RWPE1 (cell line): ENCODE results near the gene UNC13C.

Experiments used
- CTCF ChIA-PET: fragments of 350-600 bp; sonication (Branson Sonifier 250); formaldehyde crosslinking; extraction: SDS; loops from one replicate; lab custom pipeline; 2021; lab: Yijun Ruan, JAX
- POLR2A ChIA-PET: fragments of 400-600 bp; formaldehyde crosslinking; extraction: SDS; loops from one replicate; lab custom pipeline; 2020; ENCODE audit warnings: antibody characterized with exemption; ENCODE audit not compliant: low non-redundant PET; lab: Yijun Ruan, JAX
- DNase-seq: peaks from one replicate; pipeline ENCODE4 v3.0.0; 2012; ENCODE audit warnings: low spot score
- H3K27ac ChIP-seq: fragments of 450-650 bp; 2 replicates; pipeline ENCODE4 v1.5.1; 2017
- CTCF ChIP-seq: fragments of 450-650 bp; conservative IDR thresholded peaks from 2 replicates; pipeline ENCODE4 v1.5.1; 2017; ENCODE audit warnings: low read depth, mild to moderate bottlenecking

Gene UNC13C

DNA sequence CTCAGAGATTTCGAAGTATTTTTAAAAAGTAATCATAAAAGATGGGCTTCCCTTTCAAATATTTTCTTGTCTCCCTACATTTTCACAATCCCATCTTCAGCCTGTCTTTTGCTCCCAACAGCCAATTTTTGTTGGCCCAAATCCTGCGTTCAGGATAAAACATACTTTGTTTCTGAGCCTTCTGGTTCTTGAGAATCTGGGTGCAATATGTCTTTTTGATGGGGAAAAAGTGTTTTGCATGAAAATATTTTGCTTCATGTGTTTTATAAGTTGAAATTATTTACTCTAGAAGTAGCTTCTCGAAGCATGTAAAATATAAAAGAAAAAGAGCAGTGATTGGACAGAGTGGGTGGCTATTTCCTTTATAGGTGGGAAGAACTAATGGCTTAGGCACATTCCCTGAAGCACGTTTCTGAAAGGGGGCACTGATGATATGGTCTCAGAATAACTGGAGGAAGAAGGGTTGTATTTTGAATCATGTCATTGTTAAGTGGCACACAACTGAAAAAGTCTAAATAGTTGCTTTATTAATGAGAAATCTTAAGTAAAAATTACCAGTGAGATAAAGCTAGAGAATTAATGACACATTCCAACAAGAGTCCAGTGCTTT lies 3.9 kb downstream of the UNC13C start:
- no peak for TF ChIP-seq CTCF
- POLR2A ChIA-PET, result no interaction called here
- no peak for DNase-seq
- H3K27ac ChIP-seq, result no peak overlapping the region
- CTCF ChIA-PET, result interaction anchor here (0.7 kb wide), 2 partner anchors 71 to 836 kb away, joined by 3 read pairs; no protein-coding TSS in a partner anchor

DNA sequence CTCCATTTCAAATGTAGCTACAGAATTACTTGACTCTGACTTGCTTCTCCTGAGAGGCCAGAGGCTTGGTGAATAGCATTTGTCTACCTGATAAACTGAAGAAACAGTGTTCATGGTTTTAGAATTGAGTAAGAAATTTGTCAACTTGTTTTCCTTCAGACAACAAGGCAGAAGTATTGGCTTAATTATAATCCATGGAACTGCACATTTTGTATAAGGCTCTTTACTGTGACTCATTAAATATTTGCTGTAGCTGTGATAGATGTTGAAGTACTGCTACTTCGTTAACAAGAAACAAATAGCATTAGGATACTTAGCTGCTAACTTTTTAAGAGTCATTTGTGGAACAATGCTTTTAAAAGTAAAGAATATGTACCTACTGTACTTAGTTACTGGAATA lies 4.6 kb downstream of the UNC13C start:
- TF ChIP-seq CTCF, result no peak
- CTCF ChIA-PET, result interaction anchor here (1.0 kb wide), 1 partner anchor 19 kb away, joined by 3 read pairs; no protein-coding TSS in a partner anchor
- POLR2A ChIA-PET, result no interaction called here

GRCh38 chr15:53984221-53984620 lies 6.0 kb downstream of the UNC13C start:
- ChIA-PET POLR2A (no interaction called here), CTCF (no interaction called here)
- TF ChIP-seq CTCF, result no peak
- no peak overlapping the region for H3K27ac ChIP-seq
- DNase-seq, result no peak

More for the DNA sequence above, 4.6 kb downstream of the UNC13C start:
- DNase-seq, result no peak
- H3K27ac ChIP-seq, result no peak overlapping the region

- POLR2A ChIA-PET, result no interaction called here
- CTCF ChIA-PET, result interaction anchor here (0.6 kb wide), 1 partner anchor 10 kb away, joined by 3 read pairs; no protein-coding TSS in a partner anchor
- H3K27ac ChIP-seq, result no peak overlapping the region
- TF ChIP-seq CTCF, result no peak
- DNase-seq, result no peak
Observed at GRCh38 chr15:53985562-53985961, 7.3 kb downstream of the UNC13C start.

DNA sequence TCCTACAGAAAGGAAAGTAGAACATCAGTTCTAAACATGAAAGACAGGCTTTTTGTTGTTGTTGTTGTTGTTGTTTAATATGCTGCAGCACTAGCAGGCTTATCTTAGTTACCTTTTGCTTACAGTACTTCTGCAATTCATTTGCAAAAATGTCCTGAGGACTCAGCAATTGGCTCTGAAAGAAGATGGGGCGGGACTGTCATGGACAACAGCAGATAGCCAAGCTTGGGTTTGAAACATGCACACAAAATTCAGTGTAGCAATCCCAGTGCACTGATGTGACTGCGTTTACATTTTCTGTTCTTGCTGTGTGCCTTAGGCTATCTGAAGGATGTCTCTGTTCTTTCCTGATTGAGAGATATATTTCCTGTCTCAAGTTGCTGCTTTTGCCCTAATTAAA lies 9.2 kb downstream of the UNC13C start:
- H3K27ac ChIP-seq, result no peak overlapping the region
- no peak for DNase-seq
- CTCF ChIA-PET, result interaction anchor here (0.6 kb wide), 1 partner anchor 280 kb away, joined by 4 read pairs; no protein-coding TSS in a partner anchor
- TF ChIP-seq CTCF, result no peak
- POLR2A ChIA-PET, result no interaction called here

- H3K27ac ChIP-seq, result no peak overlapping the region
- POLR2A ChIA-PET, result no interaction called here
- no peak for TF ChIP-seq CTCF
- CTCF ChIA-PET, result interaction anchor here (0.6 kb wide), 1 partner anchor 44 kb away, joined by 3 read pairs; no protein-coding TSS in a partner anchor
- no peak for DNase-seq
Observed at GRCh38 chr15:54007256-54007655, 29.0 kb downstream of the UNC13C start.
